GM21786 (cell line): ENCODE results near the gene LAMB4.

Experiments
- ATAC-seq: cut with Tn5 transposase; IDR thresholded peaks from one replicate; pipeline ENCODE4 v1.9.1; 2021; ENCODE audit not compliant: unreplicated experiment

LAMB4 gene

GRCh38 chr7:107999779-108000560 is 130.2 kb downstream of the LAMB4 start:
- no peak for ATAC-seq

GRCh38 chr7:107998660-107999480 is 131.3 kb downstream of the LAMB4 start:
- no peak for ATAC-seq

- ATAC-seq: no peak
Observed at GRCh38 chr7:107998150-107998549, 132.0 kb downstream of the LAMB4 start.

GRCh38 chr7:107996072-107996882 is 133.9 kb downstream of the LAMB4 start:
- ATAC-seq: no peak

GRCh38 chr7:107995184-107996071 is 134.7 kb downstream of the LAMB4 start:
- ATAC-seq: no peak

GRCh38 chr7:107994421-107995030 is 135.6 kb downstream of the LAMB4 start:
- ATAC-seq: no peak

GRCh38 chr7:107993891-107994291 is 136.3 kb downstream of the LAMB4 start:
- ATAC-seq: no peak

GRCh38 chr7:107989618-107990373 is 140.4 kb downstream of the LAMB4 start:
- no peak for ATAC-seq

GRCh38 chr7:107982918-107983389 is 147.2 kb downstream of the LAMB4 start:
- no peak for ATAC-seq

GRCh38 chr7:107982042-107982840 is 147.9 kb downstream of the LAMB4 start:
- ATAC-seq: no peak

- no peak for ATAC-seq
Observed at GRCh38 chr7:107981466-107981865, 148.7 kb downstream of the LAMB4 start.

- no peak for ATAC-seq
Observed at GRCh38 chr7:107980671-107981190, 149.4 kb downstream of the LAMB4 start.

- no peak for ATAC-seq
Observed at GRCh38 chr7:107980171-107980570, 150.0 kb downstream of the LAMB4 start.

GRCh38 chr7:107978815-107979408 is 151.2 kb downstream of the LAMB4 start:
- no peak for ATAC-seq

GRCh38 chr7:107977048-107977447 is 153.1 kb downstream of the LAMB4 start:
- ATAC-seq: no peak

GRCh38 chr7:107976620-107977019 is 153.5 kb downstream of the LAMB4 start:
- ATAC-seq: no peak

- ATAC-seq: no peak
Observed at GRCh38 chr7:107975394-107976013, 154.7 kb downstream of the LAMB4 start.
